ENCODE measurements around the gene ROBO2. TPM values are rescaled to one million over a fixed set of nuclear protein-coding genes. Genes with fewer than 3 reads are reported as not detected.

The ROBO2 gene
- total and polyA plus RNA-seq, 3 donors from 2014 or later = 16.1 to 23.3 (median 17.7) TPM

- intact Hi-C loops (cut with DNase I; ENCODE audit: low total_unique reads) = no loop called here
- Histone ChIP-seq H3K27me3 (no peaks in the 10 kb centered on the region), H3K36me3 (ENCODE audit: low read depth, missing control alignments) (no peaks in the 10 kb centered on the region), H3K4me3 (no peak overlapping the region), H3K4me1 (no peaks in the 10 kb centered on the region), H3K9me3 (no peaks in the 10 kb centered on the region), H3K27ac (no peak overlapping the region)
- no peak for DNase-seq
- 77 to 79% methylated on average over 3 of the region's 3 CpGs for WGBS, 2 donors
- TF ChIP-seq POLR2A (IDR thresholded peaks at IDR 0.05) (no peak), CTCF (IDR thresholded peaks at IDR 0.05) (no peak)
Observed at GRCh38 chr3:77618686-77619085, 578.8 kb downstream of the ROBO2 start.

GRCh38 chr3:77620009-77620408, 580.1 kb downstream of the ROBO2 start:
- Histone ChIP-seq H3K27me3 (no peaks in the 10 kb centered on the region), H3K4me1 (no peaks in the 10 kb centered on the region), H3K4me3 (no peak overlapping the region), H3K9me3 (no peaks in the 10 kb centered on the region), H3K36me3 (ENCODE audit: low read depth, missing control alignments) (no peaks in the 10 kb centered on the region), H3K27ac (no peak overlapping the region)
- WGBS, 2 donors = 93 to 100% methylated on average over 1 of the region's 1 CpG
- intact Hi-C loops (cut with DNase I; ENCODE audit: low total_unique reads) = no loop called here
- DNase-seq = no peak
- TF ChIP-seq POLR2A (IDR thresholded peaks at IDR 0.05) (no peak), CTCF (IDR thresholded peaks at IDR 0.05) (no peak)

GRCh38 chr3:77623500-77623899, 583.6 kb downstream of the ROBO2 start:
- TF ChIP-seq CTCF (IDR thresholded peaks at IDR 0.05) = no peak
- TF ChIP-seq POLR2A (IDR thresholded peaks at IDR 0.05) = no peak
- no peak for DNase-seq
- H3K27ac ChIP-seq = no peak overlapping the region
- no peaks in the 10 kb centered on the region for H3K4me1 ChIP-seq
- H3K9me3 ChIP-seq = no peaks in the 10 kb centered on the region
- H3K36me3 ChIP-seq (ENCODE audit: low read depth, missing control alignments) = no peaks in the 10 kb centered on the region
- WGBS, 2 donors = 75 to 83% methylated on average over 2 of the region's 2 CpGs
- H3K27me3 ChIP-seq = no peaks in the 10 kb centered on the region
- no peak overlapping the region for H3K4me3 ChIP-seq
- intact Hi-C loops (cut with DNase I; ENCODE audit: low total_unique reads) = no loop called here

- Histone ChIP-seq H3K36me3 (ENCODE audit: low read depth, missing control alignments) (no peaks in the 10 kb centered on the region), H3K27ac (no peak overlapping the region), H3K9me3 (no peaks in the 10 kb centered on the region), H3K4me1 (no peaks in the 10 kb centered on the region), H3K4me3 (no peak overlapping the region), H3K27me3 (no peaks in the 10 kb centered on the region)
- no peak for DNase-seq
- WGBS, 2 donors = 88 to 90% methylated on average over 1 of the region's 1 CpG
- no peak for TF ChIP-seq POLR2A (IDR thresholded peaks at IDR 0.05)
- no peak for TF ChIP-seq CTCF (IDR thresholded peaks at IDR 0.05)
- intact Hi-C loops (cut with DNase I; ENCODE audit: low total_unique reads) = no loop called here
Observed at GRCh38 chr3:77626157-77626556, 586.3 kb downstream of the ROBO2 start.

GRCh38 chr3:77648214-77648613, 608.3 kb downstream of the ROBO2 start:
- Histone ChIP-seq H3K4me3 (no peak overlapping the region), H3K9me3 (no peaks in the 10 kb centered on the region), H3K27ac (no peak overlapping the region), H3K36me3 (ENCODE audit: low read depth, missing control alignments) (no peaks in the 10 kb centered on the region), H3K4me1 (no peaks in the 10 kb centered on the region), H3K27me3 (no peaks in the 10 kb centered on the region)
- TF ChIP-seq CTCF (IDR thresholded peaks at IDR 0.05) (no peak), POLR2A (IDR thresholded peaks at IDR 0.05) (no peak)
- no peak for DNase-seq
- intact Hi-C loops (cut with DNase I; ENCODE audit: low total_unique reads) = no loop called here
- 64 to 66% methylated on average over 2 of the region's 2 CpGs for WGBS, 2 donors
